A549 (cell line): ENCODE data around the gene MSANTD3.

Source experiments
- ESRRA ChIP-seq: fragments of 150-350 bp; IDR thresholded peaks from 2 replicates; pipeline ENCODE4 v1.6.1; 2014; ENCODE audit warnings: mild to moderate bottlenecking, low read length, borderline replicate concordance
- MAFK ChIP-seq: fragments of 450-650 bp; IDR thresholded peaks from 2 replicates; pipeline ENCODE4 v1.6.1; 2014; ENCODE audit not compliant: partially characterized antibody
- POLR2A ChIP-seq: IDR thresholded peaks from 2 replicates; pipeline ENCODE4 v1.6.1; 2012; ENCODE audit warnings: mild to moderate bottlenecking, low read length
- TF ChIP-seq, protein P1 (sequence below): fragments of >200 bp; sonication (Bioruptor Twin); formaldehyde crosslinking; IDR thresholded peaks from 3 replicates; pipeline ENCODE4 v1.5.1; 2016
- TF ChIP-seq, protein P2 (sequence below): IDR thresholded peaks from 2 replicates; pipeline ENCODE4 v1.6.1; 2012
- TF ChIP-seq, protein P3 (sequence below): fragments of 150-350 bp; IDR thresholded peaks from 2 replicates; pipeline ENCODE4 v1.6.1; 2014; ENCODE audit warnings: low read depth, mild to moderate bottlenecking, low read length
- TF ChIP-seq, protein P4 (sequence below): fragments of 250-450 bp; sonication (Bioruptor Pico); IDR thresholded peaks from 2 replicates; pipeline ENCODE4 v1.5.0; 2021; ENCODE audit warnings: mild to moderate bottlenecking, moderate library complexity, borderline replicate concordance
- TF ChIP-seq, protein P5 (sequence below): fragments of >200 bp; sonication (Bioruptor Twin); formaldehyde crosslinking; IDR thresholded peaks from 3 replicates; pipeline ENCODE4 v1.6.1; 2016
- TF ChIP-seq, protein P6 (sequence below): fragments of 200-600 bp; sonication (generic); IDR thresholded peaks from 2 replicates; pipeline ENCODE4 v1.6.1; 2016; ENCODE audit warnings: antibody characterized with exemption, mild to moderate bottlenecking, moderate library complexity

DNA sequence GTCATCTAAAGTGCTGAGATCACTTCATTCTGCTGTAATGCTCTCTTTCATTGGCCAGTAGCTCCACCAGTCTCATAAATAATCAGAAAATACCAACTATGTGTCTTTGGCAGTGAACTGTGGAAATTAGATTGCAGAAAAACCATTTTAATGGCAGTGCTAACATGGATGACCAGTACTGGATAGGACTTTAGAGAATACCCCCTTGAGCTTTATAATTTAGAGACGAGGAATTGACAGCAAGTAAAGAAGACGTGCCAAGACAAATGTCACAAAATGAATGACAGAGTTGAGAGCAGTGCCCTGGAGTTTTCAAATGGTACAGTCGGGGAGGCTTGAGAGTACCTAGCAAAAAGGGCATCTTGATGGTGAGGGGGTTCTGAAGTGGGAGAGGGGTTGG, 5.8 kb downstream of the MSANTD3 start:
- TF ChIP-seq, protein P1, sequence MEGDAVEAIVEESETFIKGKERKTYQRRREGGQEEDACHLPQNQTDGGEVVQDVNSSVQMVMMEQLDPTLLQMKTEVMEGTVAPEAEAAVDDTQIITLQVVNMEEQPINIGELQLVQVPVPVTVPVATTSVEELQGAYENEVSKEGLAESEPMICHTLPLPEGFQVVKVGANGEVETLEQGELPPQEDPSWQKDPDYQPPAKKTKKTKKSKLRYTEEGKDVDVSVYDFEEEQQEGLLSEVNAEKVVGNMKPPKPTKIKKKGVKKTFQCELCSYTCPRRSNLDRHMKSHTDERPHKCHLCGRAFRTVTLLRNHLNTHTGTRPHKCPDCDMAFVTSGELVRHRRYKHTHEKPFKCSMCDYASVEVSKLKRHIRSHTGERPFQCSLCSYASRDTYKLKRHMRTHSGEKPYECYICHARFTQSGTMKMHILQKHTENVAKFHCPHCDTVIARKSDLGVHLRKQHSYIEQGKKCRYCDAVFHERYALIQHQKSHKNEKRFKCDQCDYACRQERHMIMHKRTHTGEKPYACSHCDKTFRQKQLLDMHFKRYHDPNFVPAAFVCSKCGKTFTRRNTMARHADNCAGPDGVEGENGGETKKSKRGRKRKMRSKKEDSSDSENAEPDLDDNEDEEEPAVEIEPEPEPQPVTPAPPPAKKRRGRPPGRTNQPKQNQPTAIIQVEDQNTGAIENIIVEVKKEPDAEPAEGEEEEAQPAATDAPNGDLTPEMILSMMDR = no peak
- TF ChIP-seq, protein P2, sequence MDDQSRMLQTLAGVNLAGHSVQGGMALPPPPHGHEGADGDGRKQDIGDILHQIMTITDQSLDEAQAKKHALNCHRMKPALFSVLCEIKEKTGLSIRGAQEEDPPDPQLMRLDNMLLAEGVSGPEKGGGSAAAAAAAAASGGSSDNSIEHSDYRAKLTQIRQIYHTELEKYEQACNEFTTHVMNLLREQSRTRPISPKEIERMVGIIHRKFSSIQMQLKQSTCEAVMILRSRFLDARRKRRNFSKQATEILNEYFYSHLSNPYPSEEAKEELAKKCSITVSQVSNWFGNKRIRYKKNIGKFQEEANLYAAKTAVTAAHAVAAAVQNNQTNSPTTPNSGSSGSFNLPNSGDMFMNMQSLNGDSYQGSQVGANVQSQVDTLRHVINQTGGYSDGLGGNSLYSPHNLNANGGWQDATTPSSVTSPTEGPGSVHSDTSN = no peak
- TF ChIP-seq ESRRA = no peak
- TF ChIP-seq MAFK = no peak
- no peak for TF ChIP-seq POLR2A
- TF ChIP-seq, protein P3, sequence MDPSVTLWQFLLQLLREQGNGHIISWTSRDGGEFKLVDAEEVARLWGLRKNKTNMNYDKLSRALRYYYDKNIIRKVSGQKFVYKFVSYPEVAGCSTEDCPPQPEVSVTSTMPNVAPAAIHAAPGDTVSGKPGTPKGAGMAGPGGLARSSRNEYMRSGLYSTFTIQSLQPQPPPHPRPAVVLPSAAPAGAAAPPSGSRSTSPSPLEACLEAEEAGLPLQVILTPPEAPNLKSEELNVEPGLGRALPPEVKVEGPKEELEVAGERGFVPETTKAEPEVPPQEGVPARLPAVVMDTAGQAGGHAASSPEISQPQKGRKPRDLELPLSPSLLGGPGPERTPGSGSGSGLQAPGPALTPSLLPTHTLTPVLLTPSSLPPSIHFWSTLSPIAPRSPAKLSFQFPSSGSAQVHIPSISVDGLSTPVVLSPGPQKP = no peak
- TF ChIP-seq, protein P4, sequence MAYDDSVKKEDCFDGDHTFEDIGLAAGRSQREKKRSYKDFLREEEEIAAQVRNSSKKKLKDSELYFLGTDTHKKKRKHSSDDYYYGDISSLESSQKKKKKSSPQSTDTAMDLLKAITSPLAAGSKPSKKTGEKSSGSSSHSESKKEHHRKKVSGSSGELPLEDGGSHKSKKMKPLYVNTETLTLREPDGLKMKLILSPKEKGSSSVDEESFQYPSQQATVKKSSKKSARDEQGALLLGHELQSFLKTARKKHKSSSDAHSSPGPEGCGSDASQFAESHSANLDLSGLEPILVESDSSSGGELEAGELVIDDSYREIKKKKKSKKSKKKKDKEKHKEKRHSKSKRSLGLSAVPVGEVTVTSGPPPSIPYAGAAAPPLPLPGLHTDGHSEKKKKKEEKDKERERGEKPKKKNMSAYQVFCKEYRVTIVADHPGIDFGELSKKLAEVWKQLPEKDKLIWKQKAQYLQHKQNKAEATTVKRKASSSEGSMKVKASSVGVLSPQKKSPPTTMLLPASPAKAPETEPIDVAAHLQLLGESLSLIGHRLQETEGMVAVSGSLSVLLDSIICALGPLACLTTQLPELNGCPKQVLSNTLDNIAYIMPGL (CRISPR knock-in tag) = no peak
- TF ChIP-seq, protein P5, sequence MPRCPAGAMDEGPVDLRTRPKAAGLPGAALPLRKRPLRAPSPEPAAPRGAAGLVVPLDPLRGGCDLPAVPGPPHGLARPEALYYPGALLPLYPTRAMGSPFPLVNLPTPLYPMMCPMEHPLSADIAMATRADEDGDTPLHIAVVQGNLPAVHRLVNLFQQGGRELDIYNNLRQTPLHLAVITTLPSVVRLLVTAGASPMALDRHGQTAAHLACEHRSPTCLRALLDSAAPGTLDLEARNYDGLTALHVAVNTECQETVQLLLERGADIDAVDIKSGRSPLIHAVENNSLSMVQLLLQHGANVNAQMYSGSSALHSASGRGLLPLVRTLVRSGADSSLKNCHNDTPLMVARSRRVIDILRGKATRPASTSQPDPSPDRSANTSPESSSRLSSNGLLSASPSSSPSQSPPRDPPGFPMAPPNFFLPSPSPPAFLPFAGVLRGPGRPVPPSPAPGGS = no peak
- TF ChIP-seq, protein P6, sequence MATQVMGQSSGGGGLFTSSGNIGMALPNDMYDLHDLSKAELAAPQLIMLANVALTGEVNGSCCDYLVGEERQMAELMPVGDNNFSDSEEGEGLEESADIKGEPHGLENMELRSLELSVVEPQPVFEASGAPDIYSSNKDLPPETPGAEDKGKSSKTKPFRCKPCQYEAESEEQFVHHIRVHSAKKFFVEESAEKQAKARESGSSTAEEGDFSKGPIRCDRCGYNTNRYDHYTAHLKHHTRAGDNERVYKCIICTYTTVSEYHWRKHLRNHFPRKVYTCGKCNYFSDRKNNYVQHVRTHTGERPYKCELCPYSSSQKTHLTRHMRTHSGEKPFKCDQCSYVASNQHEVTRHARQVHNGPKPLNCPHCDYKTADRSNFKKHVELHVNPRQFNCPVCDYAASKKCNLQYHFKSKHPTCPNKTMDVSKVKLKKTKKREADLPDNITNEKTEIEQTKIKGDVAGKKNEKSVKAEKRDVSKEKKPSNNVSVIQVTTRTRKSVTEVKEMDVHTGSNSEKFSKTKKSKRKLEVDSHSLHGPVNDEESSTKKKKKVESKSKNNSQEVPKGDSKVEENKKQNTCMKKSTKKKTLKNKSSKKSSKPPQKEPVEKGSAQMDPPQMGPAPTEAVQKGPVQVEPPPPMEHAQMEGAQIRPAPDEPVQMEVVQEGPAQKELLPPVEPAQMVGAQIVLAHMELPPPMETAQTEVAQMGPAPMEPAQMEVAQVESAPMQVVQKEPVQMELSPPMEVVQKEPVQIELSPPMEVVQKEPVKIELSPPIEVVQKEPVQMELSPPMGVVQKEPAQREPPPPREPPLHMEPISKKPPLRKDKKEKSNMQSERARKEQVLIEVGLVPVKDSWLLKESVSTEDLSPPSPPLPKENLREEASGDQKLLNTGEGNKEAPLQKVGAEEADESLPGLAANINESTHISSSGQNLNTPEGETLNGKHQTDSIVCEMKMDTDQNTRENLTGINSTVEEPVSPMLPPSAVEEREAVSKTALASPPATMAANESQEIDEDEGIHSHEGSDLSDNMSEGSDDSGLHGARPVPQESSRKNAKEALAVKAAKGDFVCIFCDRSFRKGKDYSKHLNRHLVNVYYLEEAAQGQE = no peak
